ENCODE data around the gene ACP4.
"Not testable (repeated sequence)": the region's sequence is repeated elsewhere in the genome, so short reads cannot be mapped to it uniquely, and the experiment has no call there.

ACP4 gene

DNA sequence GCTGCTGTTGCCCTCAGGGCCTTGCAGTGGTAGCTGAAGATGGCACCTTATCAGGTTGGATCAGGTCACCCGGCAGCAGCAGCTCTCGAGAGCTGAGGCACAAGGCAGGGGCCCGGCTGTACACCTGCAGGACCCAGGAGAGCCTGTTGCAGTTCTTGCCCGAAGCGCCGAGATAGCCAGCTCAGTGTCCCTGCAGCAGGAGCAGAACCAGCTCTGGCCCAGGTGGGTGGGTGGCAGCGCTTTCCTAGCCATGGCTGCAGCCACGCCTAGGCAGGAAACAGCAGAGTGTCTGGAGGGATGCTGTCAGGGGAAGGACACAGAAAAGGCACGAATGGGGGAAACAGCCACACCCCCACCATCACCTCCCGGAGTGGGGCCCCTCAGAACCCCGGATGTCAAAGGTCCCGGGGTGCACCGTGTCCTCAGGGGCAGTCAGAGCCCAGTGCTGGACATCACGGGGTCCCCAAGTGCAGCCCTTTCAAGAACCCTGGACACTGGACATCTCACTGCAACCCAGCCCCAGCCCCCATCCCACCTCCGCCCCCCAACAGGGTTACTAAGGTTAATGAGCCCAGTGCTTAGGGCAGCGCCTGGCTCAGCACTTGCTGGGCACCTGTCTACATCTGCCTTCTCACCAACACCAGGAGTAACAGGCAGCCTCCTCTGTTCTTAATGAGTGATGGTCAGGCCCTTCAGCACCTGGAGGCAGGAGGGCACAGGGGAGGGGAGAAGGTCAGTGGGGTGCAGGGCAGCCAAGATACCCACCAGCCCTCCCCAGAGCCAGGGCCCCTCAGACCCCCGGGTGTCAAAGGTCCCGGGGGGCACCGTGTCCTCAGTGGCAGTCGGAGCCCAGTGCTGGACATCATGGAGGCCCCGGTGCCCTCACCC is 8.7 kb downstream of the ACP4 start:
- DNase-seq, result no peak

DNA sequence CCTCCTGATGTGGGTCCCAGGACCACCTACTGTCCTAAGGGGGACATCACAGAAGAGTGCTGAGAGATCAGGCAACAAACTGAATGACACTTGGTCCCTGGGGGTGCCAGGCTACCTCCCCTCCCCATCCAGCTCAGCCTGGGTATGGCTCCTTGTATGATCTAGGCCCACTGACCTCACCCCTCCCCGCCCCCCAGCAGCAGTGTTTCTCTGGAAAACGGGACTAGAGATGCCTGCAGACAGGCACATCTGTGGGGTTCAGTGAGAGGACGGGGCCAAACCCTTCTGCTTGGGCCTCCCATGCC is 9.3 kb downstream of the ACP4 start:
- DNase-seq, result no peak

DNA sequence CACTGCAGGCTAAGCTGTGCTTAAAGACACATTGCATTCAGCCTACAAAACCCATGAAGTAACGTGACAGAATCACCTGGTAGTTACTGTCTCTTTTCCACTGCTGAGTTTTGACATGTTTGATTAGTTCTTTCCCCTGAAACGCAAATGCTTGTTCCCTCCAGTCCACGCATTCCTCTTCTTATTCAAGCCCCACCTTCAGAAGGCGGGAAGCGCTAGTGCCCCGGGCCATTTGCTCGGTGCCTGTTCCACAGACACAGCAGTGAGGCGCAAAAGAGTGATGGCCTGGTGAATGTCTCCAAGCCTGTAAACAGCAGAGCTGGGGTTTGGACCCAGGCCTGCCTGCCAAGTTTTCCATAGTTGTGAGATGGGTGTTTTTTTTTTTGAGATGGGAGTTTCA is 10.9 kb downstream of the ACP4 start:
- no peak for DNase-seq

DNA sequence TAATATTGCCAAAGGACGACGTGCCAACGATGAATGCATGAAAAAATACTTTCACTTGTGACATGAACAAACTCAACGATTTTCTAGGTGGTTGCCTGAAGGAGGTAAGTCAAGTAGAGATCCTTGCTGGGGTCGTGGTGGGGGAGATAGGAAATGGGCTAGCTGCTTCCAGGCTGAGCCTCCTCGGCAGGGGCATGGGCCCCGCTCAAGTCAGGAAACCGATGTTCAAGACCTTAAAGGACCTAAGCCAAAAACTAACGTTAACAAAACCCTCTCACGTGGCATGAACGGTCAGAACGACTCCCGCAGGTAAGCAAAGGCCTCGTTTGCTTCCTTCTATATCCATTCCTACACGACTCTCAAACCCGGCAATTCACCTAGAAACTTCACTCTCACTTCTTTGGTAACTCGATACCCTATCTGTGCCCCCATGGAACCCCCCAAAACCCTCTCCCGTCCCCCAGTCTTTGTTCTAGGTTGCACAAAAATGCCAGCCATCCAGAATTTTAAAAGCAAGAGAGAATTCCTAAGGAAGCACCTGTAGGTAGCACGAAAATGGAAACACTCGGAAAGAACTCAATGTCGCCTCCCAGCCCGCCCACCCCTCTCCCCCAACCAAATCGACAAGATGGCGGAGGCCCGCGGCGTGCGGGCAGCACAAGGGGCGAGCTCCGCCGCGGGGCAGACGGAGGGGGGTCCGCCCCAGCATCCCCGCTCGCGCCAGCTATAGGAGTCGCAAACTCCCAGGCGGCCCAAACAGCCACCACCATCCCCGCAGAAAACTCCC is 13.6 kb downstream of the ACP4 start:
- DNase-seq, result no peak

- DNase-seq, result peak; percentile 99
These were observed 14.4 kb downstream of the ACP4 start for GRCh38 chr19:50804420-50805272.

DNA sequence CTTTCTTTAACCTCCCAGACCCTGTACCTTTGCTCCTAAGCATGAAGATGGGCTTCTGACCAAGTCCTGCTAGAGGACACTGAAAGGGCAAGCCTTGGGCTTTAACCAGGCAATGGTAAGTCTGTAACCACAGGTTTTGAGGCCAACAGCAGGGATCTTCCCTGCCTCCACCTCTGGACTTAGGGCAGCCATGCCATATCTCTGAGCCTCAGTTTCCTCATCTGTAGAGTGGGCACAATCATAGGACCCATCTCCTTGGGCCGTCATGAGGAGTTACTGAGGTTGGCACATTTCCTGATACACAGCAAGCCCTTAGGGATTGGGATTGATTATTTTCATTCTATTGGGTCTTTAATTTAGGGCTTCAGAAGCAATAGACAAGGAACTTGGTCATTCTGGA is 18.6 kb downstream of the ACP4 start:
- no peak for DNase-seq

DNA sequence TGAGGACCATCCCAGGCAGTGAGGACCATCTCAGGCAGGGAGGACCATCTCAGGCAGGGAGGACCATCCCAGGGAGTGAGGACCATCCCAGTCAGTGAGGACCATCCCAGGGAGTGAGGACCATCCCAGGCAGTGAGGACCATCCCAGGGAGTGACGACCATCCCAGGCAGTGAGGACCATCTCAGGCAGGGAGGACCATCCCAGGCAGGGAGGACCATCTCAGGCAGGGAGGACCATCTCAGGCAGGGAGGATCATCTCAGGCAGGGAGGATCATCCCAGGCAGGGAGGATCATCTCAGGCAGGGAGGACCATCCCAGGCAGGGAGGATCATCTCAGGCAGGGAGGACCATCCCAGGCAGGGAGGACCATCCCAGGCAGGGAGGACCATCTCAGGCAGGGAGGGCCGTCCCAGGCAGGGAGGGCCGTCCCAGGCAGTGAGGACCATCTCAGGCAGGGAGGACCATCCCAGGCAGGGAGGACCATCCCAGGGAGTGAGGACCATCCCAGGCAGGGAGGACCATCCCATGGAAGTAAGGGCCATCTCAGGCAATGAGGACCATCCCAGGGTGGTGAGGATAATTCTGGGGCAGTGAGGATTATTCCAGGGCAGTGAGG is 21.5 kb downstream of the ACP4 start:
- DNase-seq, result not testable (repeated sequence)

- no peak for DNase-seq
These were observed 22.3 kb downstream of the ACP4 start for GRCh38 chr19:50812474-50812873.

- no peak for DNase-seq
These were observed 24.7 kb downstream of the ACP4 start for GRCh38 chr19:50814883-50815282.

- no peak for DNase-seq
These were observed 25.2 kb downstream of the ACP4 start for GRCh38 chr19:50815439-50815838.

- DNase-seq, result no peak
These were observed 28.0 kb downstream of the ACP4 start for GRCh38 chr19:50817941-50818858.

DNA sequence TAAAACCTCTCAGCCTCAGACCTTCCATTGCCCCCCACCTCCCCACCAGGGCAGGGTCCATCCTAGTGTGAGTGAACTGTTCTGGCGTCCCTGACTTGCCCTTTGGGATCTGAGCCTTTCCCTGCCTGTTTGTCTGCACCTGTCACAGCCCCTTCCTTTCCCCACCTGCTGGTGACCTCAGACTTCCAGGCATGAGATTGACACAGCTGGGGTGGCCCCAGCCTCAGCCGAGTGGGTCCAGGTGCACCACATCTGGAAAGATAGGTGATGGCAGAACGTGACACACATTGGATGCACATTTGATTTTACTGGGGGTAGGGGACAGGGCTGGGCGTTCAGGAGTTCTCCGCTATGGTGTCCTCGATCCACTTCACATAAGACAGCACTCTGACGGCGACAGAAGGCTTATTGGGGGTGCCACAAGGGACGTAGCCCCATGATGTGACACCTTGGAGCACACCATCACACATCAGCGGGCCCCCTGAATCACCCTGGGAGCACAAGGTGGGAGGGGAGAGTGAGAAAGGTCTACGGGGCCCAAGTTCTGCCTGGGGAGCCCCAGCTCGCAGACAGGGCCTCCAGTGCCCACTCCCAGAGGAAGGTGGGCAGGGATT is 28.8 kb downstream of the ACP4 start:
- no peak for DNase-seq

GRCh38 chr19:50819636-50820035 is 29.4 kb downstream of the ACP4 start:
- no peak for DNase-seq

DNA sequence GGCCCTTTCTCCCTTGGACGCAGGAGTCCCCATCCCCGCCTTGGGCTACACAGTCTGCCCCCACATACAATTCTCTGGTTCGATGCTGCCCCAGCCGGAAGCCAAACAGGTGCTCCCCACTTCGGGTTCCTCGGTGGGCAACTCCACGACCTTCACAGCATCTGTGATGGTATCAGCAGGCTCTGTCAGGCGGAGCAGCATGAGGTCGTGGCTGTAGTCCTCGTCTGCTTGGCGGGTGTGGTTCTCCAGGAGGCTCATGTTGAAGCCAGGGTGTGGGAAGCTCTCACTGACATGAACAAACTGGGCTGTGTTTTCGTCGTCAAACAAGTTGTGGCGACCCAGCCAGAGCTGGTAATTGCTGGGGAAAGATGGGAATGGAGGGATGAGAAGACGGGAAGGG is 29.9 kb downstream of the ACP4 start:
- no peak for DNase-seq

- no peak for DNase-seq
These were observed 30.5 kb downstream of the ACP4 start for GRCh38 chr19:50820549-50821247.

DNA sequence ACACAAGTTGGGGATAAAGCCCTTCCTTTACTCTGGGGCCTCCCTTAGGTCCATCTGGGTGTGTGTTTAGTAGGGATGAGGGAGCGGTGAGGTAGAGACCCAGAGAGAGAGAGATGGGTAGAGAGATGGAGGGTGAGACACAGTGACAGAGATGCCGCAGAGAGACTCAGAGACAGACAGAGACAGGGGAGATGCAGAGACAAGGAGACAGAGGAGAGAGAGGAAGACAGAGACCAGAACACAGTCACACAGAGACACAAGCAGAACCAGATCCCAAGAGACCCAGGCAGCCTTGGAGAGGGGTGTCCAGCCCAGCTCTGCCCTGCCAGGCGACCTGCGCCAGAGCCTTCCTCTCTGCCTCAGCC is 31.0 kb downstream of the ACP4 start:
- no peak for DNase-seq

DNA sequence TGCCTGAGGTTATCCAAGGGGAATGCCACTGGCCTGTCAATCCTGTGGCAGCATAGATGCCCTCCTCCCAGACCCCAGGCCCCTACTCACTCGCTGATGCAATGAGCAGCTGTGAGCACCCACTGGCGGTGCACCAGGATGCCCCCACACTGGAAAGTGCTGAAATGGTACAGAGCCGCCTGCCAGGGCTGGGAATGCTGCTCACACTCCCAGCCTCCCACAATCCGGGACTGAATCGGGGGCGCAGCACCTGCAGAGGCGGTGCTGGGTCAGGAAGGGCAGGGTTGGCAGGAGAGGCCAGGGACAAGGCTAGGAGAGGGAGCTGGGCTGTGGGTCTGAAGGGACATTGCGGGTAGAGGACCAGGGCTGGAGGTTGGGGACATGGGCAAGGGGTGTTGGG is 31.4 kb downstream of the ACP4 start:
- no peak for DNase-seq

- DNase-seq, result no peak
These were observed 32.5 kb downstream of the ACP4 start for GRCh38 chr19:50822661-50823208.

GRCh38 chr19:50823389-50824042 is 33.3 kb downstream of the ACP4 start, which contains the start of gene KLK1:
Gene KLK1, minus strand, starts transcription at chr19:50823787. Its CDS starts 39 bp downstream, at chr19:50823748.
- no peak for DNase-seq

Measured in right forelimb (tissue), 1 donor.